GM13977 (cell line): Measurements from ENCODE around the gene PHACTR1.

ENCODE experiments used
- DNase-seq: peaks from one replicate; pipeline ENCODE4 v3.0.0; 2012; ENCODE audit warnings: low spot score
- in situ Hi-C: fragments of 300-500 bp; cut with MboI; formaldehyde crosslinking; loops from one replicate; pipeline ENCODE4 v1.12.0; 2022; ENCODE audit warnings: low sequenced_read_pairs, low pct_unique_long_range_greater_than_20kb, mixed read lengths, inconsistent platforms; ENCODE audit not compliant: unreplicated experiment
- TF ChIP-seq, protein P1 (sequence below): IDR thresholded peaks from 2 replicates; pipeline ENCODE4 v1.5.1; 2012; ENCODE audit warnings: mild to moderate bottlenecking, control low read depth; ENCODE audit not compliant: insufficient read depth; ENCODE audit errors: extremely low read depth, missing control alignments

Gene PHACTR1

GRCh38 chr6:12848964-12849808 lies 132.6 kb downstream of the PHACTR1 start:
- in situ Hi-C loops = no loop called here

GRCh38 chr6:12849809-12850198 lies 133.2 kb downstream of the PHACTR1 start:
- no peak for DNase-seq
- in situ Hi-C loops = no loop called here
- TF ChIP-seq, protein P1, sequence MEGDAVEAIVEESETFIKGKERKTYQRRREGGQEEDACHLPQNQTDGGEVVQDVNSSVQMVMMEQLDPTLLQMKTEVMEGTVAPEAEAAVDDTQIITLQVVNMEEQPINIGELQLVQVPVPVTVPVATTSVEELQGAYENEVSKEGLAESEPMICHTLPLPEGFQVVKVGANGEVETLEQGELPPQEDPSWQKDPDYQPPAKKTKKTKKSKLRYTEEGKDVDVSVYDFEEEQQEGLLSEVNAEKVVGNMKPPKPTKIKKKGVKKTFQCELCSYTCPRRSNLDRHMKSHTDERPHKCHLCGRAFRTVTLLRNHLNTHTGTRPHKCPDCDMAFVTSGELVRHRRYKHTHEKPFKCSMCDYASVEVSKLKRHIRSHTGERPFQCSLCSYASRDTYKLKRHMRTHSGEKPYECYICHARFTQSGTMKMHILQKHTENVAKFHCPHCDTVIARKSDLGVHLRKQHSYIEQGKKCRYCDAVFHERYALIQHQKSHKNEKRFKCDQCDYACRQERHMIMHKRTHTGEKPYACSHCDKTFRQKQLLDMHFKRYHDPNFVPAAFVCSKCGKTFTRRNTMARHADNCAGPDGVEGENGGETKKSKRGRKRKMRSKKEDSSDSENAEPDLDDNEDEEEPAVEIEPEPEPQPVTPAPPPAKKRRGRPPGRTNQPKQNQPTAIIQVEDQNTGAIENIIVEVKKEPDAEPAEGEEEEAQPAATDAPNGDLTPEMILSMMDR = no peak

More at GRCh38 chr6:12848964-12849808, 132.6 kb downstream of the PHACTR1 start:
- DNase-seq = no peak
- TF ChIP-seq, protein P1 = no peak

DNA sequence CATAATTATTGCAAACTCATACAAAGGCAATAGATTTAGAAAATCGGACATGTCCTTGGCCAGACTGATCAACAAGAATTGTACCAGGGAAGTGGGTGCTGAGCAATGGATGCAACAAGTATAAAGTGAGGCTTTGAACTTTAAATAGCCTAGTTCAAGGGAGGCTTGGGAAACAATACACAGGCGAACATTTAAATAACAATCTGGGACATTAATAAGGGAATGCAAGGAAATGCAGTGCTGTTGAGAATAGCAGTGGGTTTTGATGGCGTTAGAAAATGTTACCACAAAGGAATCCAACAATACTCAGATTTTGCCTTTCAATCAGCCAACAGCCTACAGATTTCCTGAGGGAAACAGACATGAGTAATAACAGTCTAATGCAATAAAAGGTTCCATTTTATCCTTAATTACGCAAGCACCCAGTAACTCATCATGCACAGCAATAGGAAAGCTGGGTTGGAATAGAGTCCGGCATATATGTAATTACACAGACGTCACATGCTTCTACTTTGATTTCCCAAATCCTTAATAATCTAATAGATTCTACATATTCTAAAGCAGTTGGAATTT lies 134.6 kb downstream of the PHACTR1 start:
- no peak for DNase-seq
- TF ChIP-seq, protein P1 = no peak
- in situ Hi-C loops = no loop called here

- no peak for DNase-seq
- in situ Hi-C loops = no loop called here
- TF ChIP-seq, protein P1 = no peak
These were observed 145.0 kb downstream of the PHACTR1 start for GRCh38 chr6:12861603-12862002.

DNA sequence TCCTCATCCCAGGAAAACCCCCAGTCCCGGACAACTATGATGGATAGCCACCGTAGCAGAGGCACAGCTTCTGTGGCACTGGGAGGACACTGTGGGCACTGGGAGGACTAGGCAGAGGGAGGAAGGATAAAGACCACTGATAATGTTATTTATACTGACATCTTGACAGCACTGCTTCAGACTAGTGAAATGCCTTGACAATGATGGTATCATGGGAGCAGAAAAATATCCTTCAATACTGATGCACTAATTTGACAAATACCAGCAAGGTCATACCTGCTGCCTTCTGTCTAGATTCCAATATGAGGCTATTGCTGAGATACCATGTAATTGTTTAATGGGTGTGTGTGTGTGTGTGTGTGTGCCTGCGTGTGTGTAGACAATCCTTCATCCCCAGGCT lies 148.6 kb downstream of the PHACTR1 start:
- no peak for DNase-seq
- in situ Hi-C loops = no loop called here
- TF ChIP-seq, protein P1 = no peak

- TF ChIP-seq, protein P1 = no peak
- in situ Hi-C loops = no loop called here
- no peak for DNase-seq
These were observed 149.2 kb downstream of the PHACTR1 start for GRCh38 chr6:12865671-12866181.
